ENCODE results near the gene PRKN. TPM values are rescaled to one million over a fixed set of nuclear protein-coding genes. Genes with fewer than 3 reads are reported as not detected.
A peak's percentile ranks its signal among the peaks of the same experiment; 100 is the strongest.

The PRKN gene
- total RNA-seq, 1 donor from 2014 or later, result 0.79 TPM

DNA sequence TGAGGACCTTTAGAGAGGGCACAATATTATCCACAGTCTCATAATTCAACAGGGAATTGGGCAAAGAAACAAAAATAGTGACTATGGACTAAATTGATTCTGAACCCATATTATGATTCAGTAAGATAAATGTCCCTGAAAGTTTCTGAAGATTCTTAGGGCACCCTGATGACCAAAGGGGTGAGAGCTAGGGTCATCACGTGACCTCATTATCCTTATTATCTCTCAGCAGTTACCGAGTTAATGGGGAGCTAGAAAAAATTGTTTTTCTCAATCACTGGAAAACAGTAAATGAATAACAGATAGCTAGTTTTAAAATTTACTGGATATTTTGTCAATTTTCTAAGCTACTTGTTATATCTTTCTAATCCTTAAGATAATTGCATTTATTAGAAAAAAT lies 639.5 kb downstream of the PRKN start:
- no peak for TF ChIP-seq CTCF (IDR thresholded peaks at IDR 0.05; ENCODE audit: insufficient read depth, low read length, severe bottlenecking)
- Histone ChIP-seq H3K27me3 (ENCODE audit: control insufficient read depth, insufficient read depth, low read length) (no peaks in the 10 kb centered on the region), H3K36me3 (ENCODE audit: control insufficient read depth, insufficient read depth, low read length) (no peaks in the 10 kb centered on the region), H3K4me3 (ENCODE audit: low read depth, low read length) (no peak overlapping the region)
- FAIRE-seq (no peak), DNase-seq (ENCODE audit: low read depth) (no peak)

- Histone ChIP-seq H3K4me3 (ENCODE audit: low read depth, low read length) (no peak overlapping the region), H3K27me3 (ENCODE audit: control insufficient read depth, insufficient read depth, low read length) (no peaks in the 10 kb centered on the region), H3K36me3 (ENCODE audit: control insufficient read depth, insufficient read depth, low read length) (no peaks in the 10 kb centered on the region)
- FAIRE-seq, result no peak
- TF ChIP-seq CTCF (IDR thresholded peaks at IDR 0.05; ENCODE audit: insufficient read depth, low read length, severe bottlenecking), result no peak
- DNase-seq (ENCODE audit: low read depth), result no peak
These were observed 642.0 kb downstream of the PRKN start for GRCh38 chr6:162085561-162085960.

GRCh38 chr6:162082520-162082919 lies 645.0 kb downstream of the PRKN start:
- no peaks in the 10 kb centered on the region for H3K27me3 ChIP-seq (ENCODE audit: control insufficient read depth, insufficient read depth, low read length)
- FAIRE-seq, result no peak
- no peaks in the 10 kb centered on the region for H3K36me3 ChIP-seq (ENCODE audit: control insufficient read depth, insufficient read depth, low read length)
- H3K4me3 ChIP-seq (ENCODE audit: low read depth, low read length), result no peak overlapping the region
- TF ChIP-seq CTCF (IDR thresholded peaks at IDR 0.05; ENCODE audit: insufficient read depth, low read length, severe bottlenecking), result no peak
- DNase-seq (ENCODE audit: low read depth), result no peak

DNA sequence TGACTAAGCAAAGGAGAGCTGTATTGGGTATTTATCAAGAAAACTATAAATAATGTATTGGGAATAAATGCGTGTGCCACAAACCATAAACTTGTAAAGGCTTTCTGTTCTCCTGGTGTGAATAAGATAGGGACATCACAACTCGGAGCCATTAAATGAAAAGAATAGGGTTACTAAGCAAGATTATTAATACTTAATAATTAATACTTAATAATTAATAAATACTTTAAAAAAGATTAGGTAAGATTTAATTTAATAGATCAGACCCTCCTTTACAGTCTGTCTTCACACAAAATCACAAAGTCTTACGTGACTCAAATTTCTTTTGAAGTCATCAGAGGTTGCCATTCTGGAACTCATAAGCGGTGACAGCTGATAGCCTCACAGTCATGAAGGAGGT lies 648.9 kb downstream of the PRKN start:
- TF ChIP-seq CTCF (IDR thresholded peaks at IDR 0.05; ENCODE audit: insufficient read depth, low read length, severe bottlenecking), result no peak
- FAIRE-seq (no peak), DNase-seq (ENCODE audit: low read depth) (no peak)
- H3K36me3 ChIP-seq (ENCODE audit: control insufficient read depth, insufficient read depth, low read length), result no peaks in the 10 kb centered on the region
- H3K27me3 ChIP-seq (ENCODE audit: control insufficient read depth, insufficient read depth, low read length), result no peaks in the 10 kb centered on the region
- no peak overlapping the region for H3K4me3 ChIP-seq (ENCODE audit: low read depth, low read length)

DNA sequence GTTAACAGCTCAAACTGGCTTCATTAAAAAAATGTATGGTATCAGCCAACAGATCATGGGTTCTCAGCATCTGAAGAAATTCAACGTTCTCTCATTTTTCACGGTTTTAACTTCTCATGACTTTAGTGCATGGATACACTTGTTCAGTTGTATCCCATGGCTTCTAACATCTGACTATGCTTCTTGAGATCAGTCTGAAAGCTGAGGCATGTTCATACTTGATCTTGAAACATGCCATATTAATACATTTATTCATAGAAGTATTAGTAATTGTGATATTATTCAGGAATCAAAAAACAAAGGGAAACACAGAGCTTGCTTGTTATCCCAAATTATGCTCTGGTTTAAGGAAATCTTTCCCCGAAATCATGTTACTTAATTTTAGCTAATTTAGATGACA lies 649.4 kb downstream of the PRKN start:
- no peaks in the 10 kb centered on the region for H3K27me3 ChIP-seq (ENCODE audit: control insufficient read depth, insufficient read depth, low read length)
- H3K4me3 ChIP-seq (ENCODE audit: low read depth, low read length), result no peak overlapping the region
- FAIRE-seq (no peak), DNase-seq (ENCODE audit: low read depth) (peak; percentile 55)
- no peaks in the 10 kb centered on the region for H3K36me3 ChIP-seq (ENCODE audit: control insufficient read depth, insufficient read depth, low read length)
- TF ChIP-seq CTCF (IDR thresholded peaks at IDR 0.05; ENCODE audit: insufficient read depth, low read length, severe bottlenecking), result no peak

GRCh38 chr6:162076816-162077215 lies 650.8 kb downstream of the PRKN start:
- no peak overlapping the region for H3K4me3 ChIP-seq (ENCODE audit: low read depth, low read length)
- H3K36me3 ChIP-seq (ENCODE audit: control insufficient read depth, insufficient read depth, low read length), result no peaks in the 10 kb centered on the region
- TF ChIP-seq CTCF (IDR thresholded peaks at IDR 0.05; ENCODE audit: insufficient read depth, low read length, severe bottlenecking), result no peak
- DNase-seq (ENCODE audit: low read depth) (no peak), FAIRE-seq (no peak)
- no peaks in the 10 kb centered on the region for H3K27me3 ChIP-seq (ENCODE audit: control insufficient read depth, insufficient read depth, low read length)

All from bronchial epithelial cell (primary cell).